NB4 (cell line): Measurements from ENCODE around the gene VANGL2.

Experiments
- MYC ChIP-seq: IDR thresholded peaks from 2 replicates; pipeline ENCODE4 v1.6.1; 2011; ENCODE audit warnings: low read depth, low read length
- POLR2A ChIP-seq: IDR thresholded peaks from 2 replicates; pipeline ENCODE4 v1.6.1; 2011; ENCODE audit warnings: mild to moderate bottlenecking; ENCODE audit not compliant: insufficient read length; ENCODE audit errors: extremely low read depth
- TF ChIP-seq, protein P1 (sequence below): IDR thresholded peaks from 2 replicates; pipeline ENCODE4 v1.6.1; 2011; ENCODE audit warnings: low read depth, low read length
- TF ChIP-seq, protein P2 (sequence below): IDR thresholded peaks from one replicate; pipeline ENCODE4 v1.5.1; 2012; ENCODE audit warnings: low read depth, low read length

DNA sequence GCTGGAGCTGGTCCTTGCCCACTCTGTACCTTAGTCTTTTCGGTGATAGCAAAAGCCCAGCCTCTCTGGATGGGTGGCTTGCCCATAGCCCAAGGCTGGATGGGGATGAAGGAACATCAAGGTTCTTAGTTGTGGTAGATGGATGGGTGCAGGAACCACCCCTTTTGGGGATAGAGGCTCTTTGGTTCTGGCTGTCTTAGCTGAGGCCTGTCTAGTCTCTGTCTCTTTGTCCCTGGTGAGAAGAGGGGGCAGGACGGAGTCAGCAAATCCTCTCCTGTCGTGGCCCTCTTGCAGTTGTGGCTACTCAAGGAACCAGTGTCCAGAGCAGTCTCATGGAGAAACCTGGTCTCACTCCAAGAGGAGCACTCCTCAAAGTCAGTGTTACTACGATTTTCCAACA is 8.5 kb downstream of the VANGL2 start:
- TF ChIP-seq, protein P1, sequence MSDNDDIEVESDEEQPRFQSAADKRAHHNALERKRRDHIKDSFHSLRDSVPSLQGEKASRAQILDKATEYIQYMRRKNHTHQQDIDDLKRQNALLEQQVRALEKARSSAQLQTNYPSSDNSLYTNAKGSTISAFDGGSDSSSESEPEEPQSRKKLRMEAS: no peak
- TF ChIP-seq, protein P2, sequence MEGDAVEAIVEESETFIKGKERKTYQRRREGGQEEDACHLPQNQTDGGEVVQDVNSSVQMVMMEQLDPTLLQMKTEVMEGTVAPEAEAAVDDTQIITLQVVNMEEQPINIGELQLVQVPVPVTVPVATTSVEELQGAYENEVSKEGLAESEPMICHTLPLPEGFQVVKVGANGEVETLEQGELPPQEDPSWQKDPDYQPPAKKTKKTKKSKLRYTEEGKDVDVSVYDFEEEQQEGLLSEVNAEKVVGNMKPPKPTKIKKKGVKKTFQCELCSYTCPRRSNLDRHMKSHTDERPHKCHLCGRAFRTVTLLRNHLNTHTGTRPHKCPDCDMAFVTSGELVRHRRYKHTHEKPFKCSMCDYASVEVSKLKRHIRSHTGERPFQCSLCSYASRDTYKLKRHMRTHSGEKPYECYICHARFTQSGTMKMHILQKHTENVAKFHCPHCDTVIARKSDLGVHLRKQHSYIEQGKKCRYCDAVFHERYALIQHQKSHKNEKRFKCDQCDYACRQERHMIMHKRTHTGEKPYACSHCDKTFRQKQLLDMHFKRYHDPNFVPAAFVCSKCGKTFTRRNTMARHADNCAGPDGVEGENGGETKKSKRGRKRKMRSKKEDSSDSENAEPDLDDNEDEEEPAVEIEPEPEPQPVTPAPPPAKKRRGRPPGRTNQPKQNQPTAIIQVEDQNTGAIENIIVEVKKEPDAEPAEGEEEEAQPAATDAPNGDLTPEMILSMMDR: no peak
- TF ChIP-seq POLR2A (no peak), MYC (no peak)
